Superior temporal gyrus (tissue), 1 donor: Measurements from ENCODE around the gene RIMS1.
"Not testable (repeated sequence)": the region's sequence is repeated elsewhere in the genome, so short reads cannot be mapped to it uniquely, and the experiment has no call there.

ENCODE experiments used
- DNase-seq: peaks from one replicate; pipeline ENCODE4 v3.0.0-alpha.2; 2016; ENCODE audit errors: extremely low spot score

Gene RIMS1

GRCh38 chr6:72324591-72324990, 438.2 kb downstream of the RIMS1 start:
- DNase-seq: no peak

GRCh38 chr6:72328775-72329174, 442.4 kb downstream of the RIMS1 start:
- DNase-seq: no peak

- not testable (repeated sequence) for DNase-seq
These were observed 448.9 kb downstream of the RIMS1 start for GRCh38 chr6:72335203-72335602.

GRCh38 chr6:72348926-72349325, 462.6 kb downstream of the RIMS1 start:
- no peak for DNase-seq

DNA sequence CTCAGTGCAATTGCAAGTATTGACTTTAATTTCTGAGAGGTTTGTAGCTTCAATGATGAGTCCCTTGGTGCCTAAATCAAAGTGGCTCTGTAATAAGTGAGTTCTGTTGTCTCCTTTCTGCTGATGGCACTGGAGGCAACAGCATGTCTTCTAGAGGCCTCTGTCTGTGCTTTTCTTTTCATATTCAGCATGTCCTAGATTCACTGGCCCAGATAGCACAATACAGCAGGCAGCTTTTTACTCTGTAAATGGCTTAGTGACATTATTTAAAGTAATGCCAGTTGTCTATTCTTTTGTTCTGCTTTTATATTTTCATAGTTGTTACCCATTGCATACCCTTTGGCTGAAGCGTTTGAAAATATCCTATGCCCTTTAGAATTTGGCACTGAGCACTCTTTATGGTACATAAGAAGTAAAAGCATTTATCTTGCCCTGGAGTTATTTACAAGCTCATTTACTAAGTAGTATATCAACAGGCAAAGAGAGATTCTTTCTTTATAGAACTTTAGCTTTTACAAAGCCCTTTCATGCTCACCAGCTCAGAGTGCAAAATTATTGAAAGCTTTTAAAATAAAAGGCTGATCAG, 464.0 kb downstream of the RIMS1 start:
- DNase-seq: no peak

DNA sequence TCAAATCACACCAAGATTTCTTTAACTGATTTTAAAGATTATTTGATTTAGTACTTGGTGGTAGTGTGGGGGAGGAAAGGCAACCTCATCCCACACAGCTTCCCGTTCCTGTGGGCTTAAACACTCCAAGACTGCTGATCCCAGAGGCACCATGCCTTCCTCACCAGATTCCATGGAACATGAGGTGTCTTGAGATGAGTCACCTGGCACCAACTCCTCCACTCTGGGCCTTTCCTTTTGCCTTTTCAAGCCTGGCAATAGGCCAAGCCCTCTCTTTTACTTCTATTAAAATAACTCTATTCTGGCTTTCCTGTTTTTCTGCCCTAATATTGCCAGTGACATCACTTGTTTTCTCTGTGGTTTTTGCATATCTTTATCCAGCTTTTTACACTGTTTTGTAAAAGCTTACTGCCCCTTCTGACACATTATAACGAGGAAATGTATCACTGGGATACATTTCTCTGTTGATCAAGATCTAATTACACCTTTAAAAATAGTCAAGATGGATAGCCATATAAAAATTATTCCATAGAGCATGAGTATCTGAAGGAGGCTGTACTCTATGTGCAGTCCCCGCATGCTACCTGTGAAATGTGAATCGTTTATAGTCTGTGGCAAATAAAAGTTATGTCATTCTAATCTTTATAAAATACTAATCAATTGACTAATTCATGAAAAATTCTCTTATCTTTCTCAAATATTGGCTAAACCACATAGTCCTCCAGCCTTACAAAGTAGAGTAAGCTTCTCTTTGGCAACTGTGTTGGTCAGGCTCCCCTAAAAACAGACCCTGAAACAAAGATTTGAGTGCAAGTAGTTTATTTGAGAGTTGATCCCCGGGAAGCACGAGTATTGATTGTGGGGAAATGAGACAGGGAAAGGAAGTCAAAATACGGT, 477.7 kb downstream of the RIMS1 start:
- DNase-seq: no peak

DNA sequence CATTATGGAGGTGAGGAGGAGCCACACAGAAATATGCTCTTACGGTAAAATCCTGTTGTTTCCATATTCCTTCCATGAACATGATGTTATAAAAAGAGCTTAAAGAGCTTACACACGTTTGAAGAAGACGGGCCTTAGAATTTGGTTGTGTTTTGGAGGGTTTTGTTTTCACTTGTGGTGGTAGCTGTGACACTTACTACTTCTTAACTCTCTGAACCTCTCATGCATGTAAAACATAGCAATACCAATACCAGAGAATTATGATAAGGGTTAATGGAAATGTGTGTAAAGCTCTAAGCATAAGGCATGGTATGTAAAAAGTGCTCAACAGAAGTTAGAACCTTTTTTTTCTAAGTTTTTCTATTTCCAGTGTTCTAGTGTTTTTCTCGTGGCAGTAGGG, 479.4 kb downstream of the RIMS1 start:
- no peak for DNase-seq

DNA sequence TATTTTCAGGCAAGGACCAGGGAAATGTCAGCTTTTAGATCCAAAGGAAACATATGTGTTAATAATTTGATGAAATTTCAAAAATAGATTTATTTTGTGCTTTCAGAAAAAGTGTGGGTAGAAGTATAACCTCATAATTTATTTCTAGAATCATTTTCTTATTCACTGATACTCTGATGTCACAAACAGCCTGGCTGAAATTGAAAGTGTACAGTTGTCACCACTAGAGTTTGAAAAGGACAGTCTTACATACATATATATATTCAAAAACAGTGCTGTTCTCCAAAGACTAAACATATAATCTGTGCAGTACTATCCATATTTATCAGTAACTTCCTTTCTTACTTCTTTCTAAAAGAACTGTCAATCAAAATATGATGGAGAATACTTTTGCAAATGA, 481.1 kb downstream of the RIMS1 start:
- no peak for DNase-seq

DNA sequence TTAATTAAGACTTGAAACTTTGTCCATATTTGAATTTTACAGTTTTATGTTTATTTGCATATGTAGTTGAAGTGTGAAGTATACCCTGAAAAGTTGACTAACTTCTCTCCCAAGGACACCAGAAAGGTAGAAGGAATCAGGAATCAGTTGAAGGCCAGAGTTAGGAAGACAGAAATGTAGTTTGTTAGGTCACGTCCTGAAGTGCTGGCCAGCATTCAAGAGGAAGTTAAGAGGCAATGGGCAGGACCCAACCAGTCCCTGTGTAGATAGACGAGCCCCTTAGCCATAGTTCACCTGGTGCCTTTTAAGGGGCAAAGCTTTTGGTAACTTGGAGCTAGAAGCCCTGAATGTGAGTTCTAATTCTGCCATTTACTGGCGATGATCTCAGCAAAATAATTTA, 485.1 kb downstream of the RIMS1 start:
- no peak for DNase-seq

DNA sequence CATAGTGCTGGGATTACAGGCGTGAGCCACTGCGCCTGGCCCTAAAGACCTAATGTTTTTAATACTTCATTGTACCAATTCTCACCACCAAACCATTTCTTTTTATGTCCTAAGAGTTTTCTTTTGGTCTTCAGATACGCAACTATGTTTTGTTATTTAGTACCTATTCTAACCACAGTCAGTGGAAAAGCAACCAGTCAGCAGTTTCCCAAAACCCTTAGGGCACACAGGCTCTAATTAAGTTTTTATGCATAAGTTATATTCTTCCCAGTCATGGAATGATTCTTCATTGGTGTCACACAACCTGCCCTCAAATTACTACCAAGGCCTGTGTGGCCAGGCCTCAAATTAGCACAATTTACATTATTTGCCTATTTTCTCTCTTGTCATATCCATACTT, 487.8 kb downstream of the RIMS1 start:
- DNase-seq: no peak

DNA sequence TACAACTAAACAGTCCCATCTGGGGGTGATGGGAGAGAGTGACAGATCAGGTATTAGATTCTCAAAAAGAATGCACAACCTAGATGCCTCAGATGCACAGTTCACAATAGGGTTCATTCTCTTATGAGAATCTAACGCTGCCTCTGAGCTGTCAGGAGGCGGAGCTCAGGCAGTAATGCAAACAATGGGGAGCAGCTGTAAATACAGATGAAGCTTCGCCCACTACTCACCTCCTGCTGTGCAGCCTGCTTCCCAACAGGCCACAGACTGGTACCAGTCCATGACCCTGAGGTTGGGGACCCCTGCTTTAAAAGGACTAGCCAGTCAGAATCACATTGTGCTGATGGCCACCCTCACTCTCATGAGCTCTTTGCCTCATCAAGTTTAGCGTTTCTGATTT, 488.5 kb downstream of the RIMS1 start:
- DNase-seq: no peak

DNA sequence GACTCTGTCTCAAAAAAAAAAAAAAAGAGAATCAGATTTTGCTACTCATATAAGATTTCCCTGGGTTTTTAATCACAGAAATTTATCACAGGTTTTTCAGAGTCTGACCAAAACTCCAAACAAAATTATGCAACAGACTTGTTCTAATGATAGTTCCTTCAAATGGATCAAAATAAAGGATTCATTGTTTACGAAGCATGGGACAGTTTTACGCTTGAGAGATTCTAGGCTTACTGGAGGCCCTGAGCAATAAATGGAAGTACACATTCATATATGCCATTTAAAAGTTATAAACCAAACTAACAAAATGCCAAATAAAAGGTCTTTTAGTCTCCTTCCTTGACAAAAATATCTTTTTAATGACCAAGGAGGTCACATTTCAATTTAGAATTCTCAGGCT, 490.4 kb downstream of the RIMS1 start:
- DNase-seq: no peak

DNA sequence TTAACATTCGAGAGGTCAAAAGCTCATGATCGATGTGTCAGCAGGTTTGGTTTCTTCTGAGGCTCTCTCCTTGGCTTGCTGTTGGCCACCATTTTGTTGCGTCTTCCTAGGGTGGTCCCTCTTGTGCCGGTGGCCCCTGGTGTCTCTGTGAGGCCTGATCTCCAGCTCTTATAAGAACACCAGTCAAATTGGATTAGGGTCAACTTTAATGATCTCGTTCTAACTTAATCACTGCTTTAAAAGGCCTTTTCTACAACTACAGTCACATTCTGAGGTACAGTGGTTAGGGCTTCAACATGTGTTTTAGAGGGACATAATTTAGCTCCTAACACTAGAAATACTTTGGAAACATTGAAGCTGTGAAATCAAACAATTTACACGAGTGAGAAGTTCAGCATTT, 494.7 kb downstream of the RIMS1 start:
- no peak for DNase-seq

DNA sequence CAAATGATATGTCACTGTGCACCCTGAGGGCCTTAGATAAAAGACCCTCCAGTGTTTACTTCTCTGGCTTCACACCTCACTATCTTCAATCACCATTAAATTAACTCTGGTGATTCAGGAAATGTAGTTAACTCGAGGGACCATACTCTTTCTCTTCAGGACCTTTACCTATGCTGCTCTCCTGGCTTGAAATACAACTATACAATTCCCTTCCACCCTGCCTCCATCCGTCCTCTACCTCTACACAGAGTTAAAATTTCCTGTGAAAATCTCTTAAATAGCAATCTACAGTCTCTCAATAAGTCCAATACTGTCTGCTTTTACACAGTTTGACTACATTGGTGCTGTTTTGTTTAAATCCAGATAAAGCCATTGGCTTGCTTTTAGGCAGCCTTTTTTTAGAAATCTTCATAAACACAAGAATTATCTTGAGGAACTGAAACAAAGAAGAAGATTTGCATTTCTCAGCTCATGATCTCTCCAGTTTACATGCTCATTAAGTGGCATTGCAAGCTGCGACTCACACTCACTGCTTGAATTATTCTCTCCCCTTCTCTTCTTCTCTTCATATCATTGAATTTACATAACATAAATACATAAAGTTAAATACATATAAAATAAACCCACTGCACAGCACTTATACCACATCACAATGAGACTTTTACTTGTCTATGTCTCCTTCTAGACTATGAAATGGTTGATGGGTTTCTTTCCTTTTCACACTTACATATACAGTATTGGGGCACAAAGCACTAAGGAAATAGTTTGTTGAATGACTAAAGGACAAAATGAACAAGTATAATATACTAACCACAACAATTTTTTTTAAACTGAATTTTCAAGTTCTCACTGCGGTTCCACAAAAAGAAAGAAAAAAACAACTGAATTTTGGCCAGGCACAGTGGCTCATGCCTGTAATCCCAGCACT, 496.5 kb downstream of the RIMS1 start:
- DNase-seq: no peak

GRCh38 chr6:72386324-72386723, 500.0 kb downstream of the RIMS1 start:
- no peak for DNase-seq

GRCh38 chr6:72389698-72390097, 503.3 kb downstream of the RIMS1 start:
- no peak for DNase-seq

DNA sequence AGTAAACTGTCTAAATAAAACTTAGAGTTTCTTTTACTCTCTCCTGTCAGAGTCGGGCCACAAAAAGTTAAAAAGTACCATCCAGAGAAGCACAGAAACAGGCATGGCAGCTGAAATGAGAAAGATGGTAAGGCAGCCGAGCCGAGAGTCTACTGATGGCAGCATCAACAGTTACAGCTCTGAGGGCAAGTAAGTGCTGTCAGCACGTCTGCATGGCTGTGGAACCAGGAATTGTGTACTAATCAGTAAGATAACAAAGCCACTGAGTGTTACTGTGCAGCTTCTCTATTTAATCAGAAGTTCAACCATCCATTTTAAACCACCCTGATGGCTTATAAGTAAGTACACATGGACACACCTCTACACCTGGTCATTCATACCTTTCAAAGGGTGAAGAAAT, 504.2 kb downstream of the RIMS1 start:
- DNase-seq: no peak

DNA sequence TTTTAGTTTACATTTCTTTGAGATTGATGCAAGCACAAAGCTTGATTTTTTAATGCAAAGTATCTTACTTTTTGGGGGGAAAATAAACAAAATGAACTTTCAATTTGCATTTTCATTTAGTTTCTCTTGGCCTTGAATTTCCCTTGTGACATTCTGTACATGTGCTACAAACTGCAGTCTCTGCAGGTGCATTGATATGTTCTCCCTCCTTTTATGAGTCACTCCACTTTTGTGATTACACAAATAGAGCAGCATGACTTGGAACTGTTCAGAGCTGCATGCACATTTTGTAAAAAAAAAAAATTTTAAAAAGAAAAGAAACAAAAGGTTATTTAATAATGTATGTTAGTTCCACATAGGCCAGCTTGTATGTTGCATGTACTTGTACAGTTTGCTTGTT, 515.5 kb downstream of the RIMS1 start:
- DNase-seq: no peak

DNA sequence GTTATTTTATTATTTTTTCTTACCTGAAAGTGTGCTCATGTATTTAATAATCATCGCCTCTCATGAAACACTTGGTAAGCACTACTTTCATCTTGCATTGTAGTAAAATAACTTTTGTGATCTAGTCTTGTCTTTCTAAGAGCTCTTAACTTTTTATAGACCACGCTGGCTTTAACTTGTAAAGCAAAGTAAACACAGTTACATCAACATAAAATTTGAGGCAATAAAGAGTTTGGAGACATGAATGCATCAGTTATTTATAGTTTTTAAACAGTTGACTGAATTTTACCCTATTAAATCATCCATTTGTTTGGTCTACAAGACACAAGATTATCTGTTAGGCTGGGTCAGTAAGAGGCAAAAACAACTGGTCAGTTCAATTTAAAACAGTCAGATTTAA, 517.1 kb downstream of the RIMS1 start:
- no peak for DNase-seq

DNA sequence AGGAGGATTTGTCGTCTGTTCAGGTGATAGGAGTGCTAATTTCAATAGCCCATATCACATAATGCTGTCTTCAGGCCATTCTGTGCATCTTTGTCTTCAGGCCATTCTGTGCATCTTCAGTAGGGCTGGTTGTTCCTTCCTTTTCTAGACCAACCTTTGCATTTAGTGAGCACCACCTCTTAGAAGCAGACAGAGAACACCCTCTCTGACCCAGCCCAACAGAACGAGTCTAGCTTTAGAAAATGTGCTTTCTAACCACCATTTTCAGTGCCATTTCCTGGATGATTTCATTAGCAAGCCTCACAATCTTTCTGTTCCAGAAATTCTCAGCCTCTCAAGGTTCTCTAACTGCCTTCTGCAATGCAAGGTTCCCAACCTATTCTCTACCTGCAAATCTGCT, 520.2 kb downstream of the RIMS1 start:
- DNase-seq: no peak

DNA sequence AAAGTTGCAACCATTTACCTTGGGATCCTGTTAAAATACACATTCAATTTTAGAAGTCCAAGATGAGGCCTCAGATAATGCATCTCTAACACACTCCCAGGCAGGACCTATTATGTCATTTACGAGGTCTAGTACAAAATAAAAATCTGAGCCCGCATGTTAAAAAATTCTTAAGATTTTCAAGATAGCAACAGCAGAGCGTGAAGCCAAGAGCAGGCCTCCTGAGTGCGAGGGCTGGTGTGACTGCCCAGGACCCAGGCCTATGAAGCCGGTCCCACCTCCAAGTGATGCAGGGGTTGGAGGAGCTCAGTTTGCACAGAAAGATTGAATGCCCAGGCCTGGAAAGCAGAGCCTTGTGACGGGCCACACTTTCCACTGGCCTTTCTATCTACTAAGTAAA, 524.4 kb downstream of the RIMS1 start:
- no peak for DNase-seq
